GM19035 (cell line): Measurements from ENCODE around the gene BPIFB3.

Source experiments
- ATAC-seq: cut with Tn5 transposase; IDR thresholded peaks from one replicate; pipeline ENCODE4 v1.9.1; 2021; ENCODE audit not compliant: unreplicated experiment

The BPIFB3 gene

DNA sequence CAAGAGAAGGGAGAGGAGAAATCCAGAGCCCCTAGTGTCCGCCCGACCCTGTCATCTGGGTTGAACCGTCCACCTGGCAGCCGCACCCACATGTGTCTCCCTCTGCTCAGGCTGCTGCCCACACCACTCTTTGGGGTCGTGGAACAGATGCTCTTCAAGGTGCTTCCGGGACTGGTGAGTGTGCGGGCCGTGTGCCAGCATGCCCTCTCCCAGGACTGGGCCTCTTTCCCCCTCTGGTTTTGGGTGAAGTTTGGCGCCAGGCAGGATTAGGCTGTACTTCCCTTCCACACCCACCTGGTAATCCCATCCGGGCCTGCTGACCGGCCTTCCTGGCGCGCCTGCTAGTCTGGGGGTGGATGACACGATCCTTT lies 7.9 kb downstream of the BPIFB3 start:
- ATAC-seq: no peak

DNA sequence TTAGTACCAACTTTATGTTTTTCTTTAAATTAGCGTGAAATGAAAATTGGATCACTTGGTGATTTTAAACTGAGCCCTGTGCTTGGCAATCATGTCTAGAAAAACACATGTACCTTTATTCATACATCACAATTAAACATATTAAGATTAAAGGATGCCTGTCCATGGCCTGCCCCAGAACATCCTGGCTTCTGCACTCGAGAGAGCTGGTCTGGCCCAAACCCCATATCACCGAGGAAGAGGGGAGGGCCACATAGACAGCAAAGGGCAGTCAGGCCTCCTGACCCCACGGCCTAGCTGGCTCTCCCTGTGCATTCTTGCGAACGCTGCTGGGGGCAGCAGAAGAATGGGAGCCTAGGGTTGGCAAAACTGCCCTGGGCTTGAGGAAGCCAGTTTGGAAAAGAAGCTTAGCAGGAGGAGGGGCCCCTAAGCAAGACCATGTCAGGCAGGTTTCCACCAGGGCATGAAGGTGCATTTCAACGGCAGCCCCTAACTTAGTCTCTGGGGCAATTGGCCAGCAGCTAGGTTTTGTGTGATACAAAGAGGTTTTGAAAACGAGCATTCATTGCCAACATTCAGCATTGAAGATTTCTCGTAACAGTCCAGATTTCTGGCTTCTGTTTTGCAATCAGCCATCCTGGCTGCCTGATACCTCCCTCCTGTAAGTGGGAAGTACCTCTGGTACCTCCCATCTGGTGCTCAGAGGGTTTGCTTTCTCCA lies 8.6 kb downstream of the BPIFB3 start:
- ATAC-seq: no peak

DNA sequence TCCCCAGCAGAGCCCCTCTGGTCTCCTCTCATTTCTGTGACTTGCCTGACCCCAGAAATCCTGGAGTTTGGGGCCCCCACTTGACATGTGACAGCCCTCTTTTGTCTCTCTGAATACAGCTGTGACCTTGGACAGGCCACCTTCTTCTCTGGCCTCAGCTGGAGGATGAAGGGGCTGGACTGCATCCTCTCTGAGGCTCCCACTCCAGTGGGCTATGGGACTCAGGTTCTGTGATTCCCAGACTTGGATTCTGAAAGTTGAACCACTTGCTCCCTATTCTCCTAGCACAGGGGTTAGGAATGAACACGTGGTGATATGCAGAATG lies 9.1 kb downstream of the BPIFB3 start:
- no peak for ATAC-seq

DNA sequence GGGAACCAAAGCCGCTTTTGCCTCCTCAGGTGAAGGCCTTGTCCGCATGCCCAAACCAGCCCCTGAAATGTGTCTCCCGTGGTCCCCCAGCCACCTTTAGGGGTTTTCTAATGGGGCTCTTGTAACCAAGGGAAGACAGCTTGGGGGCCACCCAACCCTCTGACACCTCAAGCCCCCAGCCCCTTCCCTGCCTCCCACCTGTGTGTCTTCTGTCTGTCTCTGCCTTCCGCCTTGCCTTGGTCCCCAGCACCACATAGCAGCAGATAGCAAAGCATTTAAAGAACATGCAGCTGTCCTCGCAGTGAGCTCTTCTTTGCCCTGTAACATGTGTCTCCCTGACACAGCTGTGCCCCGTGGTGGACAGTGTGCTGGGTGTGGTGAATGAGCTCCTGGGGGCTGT lies 9.6 kb downstream of the BPIFB3 start:
- ATAC-seq: no peak

DNA sequence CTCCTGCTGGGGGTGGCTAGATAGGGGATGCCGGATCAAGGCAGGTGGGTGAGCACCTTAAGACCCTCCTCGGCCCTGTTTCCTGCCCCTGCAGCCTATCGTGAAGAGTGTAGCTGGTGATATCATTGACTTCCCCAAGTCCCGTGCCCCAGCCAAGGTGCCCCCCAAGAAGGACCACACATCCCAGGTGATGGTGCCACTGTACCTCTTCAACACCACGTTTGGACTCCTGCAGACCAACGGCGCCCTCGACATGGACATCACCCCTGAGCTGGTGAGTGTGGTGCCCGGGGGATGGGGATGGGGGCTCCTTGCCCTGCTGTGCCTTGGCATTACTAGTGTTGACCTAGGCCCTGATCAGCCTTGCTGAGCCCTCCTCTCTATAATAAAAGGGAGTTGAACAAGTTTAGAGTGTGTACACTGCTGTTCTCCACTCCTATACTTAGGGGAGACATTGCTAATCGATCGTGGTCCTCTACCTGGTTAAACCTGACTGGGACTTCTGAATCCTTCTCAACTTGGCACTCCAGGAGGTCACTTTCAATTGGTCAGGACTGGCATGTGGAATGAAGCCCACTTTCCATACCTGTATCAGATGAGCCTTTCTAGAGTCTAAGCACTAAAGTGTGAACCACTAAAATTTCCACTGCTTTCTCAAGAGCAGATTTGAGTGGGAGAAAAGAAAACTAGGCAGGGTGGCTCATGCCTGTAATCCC lies 11.0 kb downstream of the BPIFB3 start:
- no peak for ATAC-seq

DNA sequence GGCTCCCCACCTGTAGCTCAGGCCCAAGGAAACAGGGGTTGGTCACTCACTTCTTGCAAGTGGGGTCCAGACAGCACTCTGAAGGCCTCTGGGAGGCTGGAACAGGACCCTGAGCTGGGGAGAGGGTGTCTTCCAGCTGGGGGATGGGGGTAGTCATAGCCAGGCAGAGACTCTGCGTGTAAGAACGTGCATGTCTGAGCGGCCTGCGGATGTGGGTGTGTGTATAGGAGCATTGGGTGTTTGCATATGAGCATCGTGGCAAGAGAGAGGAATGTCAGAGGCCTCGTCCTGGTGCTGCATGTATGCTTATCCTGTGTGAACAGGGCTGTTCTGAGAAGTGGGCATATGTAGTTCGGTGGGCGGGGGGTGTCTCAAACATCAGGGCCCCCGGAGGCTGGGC lies 12.1 kb downstream of the BPIFB3 start:
- ATAC-seq: no peak

DNA sequence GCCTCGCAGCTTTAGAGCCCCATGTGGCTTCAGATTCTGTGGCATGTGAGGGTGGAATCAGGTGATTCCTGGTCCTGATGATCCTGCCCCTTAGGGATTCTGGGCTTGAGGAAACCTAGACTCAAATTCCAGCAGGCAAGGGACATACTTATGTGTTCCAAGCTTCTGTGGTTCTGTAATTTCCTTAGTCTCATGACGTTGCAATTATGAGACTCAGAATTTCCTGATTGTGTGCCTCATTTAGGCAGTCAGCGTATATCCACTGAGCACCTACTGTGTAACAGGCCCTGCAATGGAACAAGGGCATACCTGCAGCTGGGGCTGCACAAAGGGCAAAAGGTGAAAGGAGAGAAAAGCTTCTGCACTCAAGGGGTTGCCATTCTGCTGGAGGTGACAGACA lies 14.1 kb downstream of the BPIFB3 start:
- no peak for ATAC-seq

DNA sequence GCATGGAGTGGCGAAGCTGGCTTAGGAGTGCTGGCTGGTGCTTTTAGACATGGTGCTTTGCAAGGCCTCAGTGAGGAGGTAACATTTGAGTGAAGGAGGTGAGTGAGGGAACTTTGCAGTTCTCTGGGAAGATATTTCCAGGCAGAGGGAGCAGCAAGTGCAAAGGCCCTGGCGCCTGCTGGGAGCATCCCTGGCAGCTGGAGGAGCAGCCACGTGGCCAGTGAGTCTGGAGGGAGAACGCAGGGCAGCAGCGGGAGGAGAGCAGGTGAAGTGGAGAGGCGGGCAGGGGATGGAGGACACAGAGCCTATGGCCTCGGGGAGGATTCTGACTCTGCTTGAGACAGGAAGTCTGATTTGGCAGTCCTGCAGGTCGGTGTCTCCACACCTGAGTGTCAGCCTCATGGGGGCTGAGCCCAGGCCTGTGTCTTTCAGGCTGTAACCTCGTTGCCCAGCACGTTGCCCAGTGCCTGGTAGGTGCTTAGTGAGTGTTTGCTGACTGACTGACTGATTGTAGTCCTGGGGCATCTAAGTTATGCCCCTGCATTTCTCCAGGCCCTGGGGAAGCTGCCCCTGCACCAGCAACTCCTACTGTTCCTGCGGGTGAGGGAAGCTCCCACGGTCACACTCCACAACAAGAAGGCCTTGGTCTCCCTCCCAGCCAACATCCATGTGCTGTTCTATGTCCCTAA lies 14.7 kb downstream of the BPIFB3 start:
- no peak for ATAC-seq

DNA sequence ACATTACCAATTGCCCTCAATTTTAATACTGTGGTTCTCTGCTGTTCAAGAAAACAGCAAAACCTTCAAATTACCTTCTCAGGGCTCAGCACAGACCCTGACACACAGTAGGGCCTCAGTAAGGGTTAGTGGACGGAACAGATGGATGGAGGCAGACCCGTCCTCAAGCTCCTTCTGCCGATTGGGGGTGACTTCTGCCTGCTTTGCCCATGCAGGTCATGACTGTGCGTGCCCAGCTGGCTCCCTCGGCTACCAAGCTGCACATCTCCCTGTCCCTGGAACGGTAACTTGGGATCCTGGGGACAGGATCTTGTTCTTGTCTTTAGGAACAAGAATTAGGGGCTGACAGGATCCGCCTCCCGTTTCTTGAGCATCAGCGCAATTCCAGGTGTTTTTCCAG lies 16.0 kb downstream of the BPIFB3 start:
- no peak for ATAC-seq

DNA sequence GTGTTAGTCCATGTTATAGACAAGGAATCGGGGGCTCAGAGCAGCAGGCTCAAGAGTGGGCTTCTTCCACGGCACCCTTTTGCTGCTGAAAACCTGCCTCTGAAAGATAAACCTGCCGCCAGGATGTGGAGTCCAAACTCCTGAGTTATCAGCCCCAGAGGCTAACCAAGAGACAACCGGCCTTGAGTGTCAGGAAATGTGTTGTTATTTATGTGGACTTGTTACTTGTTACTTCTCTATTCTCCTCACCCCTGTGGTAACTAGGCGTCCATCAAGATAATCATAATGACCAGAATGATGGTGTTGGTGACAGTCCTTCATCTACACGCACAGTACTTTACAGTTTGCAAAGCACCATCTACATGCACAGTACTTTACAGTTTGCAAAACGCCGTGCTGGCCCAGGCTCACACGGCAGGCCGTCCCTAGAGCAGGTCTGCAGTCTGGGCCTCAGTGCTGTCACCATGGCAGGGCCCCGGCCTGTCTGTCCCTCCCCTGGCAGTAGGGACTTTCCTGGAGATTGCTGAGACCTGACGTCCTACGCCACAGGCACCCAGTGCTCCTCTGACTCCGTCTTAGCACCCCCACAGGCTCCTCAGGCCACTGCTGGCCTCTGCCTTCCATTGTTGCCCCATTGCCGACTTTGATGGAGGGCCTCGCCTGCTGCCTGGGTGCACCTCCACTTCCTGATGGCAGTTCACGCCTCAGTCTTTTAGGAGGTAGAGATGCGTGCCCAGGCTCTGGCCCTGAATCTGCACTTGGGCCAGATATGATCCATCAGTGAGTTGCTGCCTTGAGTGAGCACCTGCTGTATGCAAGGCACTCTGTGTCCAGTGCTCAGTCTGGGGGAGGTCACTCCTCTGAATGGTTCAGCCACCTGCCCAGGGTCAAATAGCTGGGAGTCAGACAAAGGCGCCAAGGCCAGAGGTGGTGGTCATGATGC lies 16.7 kb downstream of the BPIFB3 start:
- ATAC-seq: no peak

DNA sequence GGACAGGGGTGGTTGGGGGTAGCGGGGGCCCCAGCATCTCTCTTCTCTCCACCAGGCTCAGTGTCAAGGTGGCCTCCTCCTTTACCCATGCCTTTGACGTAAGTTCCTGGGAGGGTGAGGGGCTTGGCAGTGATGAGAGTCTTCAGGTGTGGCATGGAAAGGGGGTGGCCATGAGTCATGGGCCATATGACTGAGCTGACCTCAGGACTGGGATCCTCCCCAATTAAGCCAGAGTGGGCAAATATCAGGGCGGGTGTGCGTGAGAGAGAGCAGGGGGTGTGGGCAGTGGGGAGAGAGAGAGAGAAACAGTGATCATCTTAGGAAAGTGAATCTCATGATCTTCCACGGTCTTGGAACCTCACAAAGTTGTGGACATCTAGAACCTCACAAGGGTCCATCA lies 17.5 kb downstream of the BPIFB3 start:
- no peak for ATAC-seq

DNA sequence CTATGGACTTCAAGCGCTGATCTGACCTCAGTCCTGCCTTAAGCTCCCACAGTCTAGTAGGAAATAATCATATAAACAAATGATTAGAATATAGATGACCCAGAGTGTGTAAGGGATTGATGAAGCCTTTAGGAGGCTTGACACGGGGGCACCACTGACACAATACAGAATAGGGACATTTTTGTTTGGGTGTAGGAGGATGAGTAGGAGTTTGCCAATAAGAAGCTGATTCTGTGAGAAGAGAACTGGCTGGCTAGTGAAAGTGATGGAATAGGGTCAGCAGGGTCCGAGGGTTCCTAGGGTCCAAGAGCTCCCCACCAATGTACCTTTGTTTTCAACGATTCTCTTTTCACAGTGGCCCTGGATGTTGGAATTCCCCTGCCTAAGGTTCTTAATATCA lies 18.7 kb downstream of the BPIFB3 start:
- no peak for ATAC-seq

DNA sequence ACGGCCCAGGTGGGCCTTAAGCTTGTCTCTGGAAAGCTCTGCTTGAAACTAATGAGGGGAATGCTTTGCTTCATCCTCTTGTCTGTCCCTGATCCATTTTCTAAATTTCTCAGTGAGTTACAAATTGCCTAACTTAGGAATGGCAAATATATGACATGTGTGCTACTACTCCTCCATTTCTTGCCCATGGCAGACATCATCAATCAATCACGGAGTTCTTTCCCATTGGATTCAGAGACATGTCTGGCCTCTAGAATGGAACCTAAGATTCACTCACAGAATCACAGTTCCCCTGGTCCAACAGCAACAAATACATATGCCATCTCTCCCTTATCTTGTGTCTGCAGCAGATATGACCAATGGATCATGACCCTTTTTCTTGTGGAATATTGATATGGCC lies 19.1 kb downstream of the BPIFB3 start:
- no peak for ATAC-seq

DNA sequence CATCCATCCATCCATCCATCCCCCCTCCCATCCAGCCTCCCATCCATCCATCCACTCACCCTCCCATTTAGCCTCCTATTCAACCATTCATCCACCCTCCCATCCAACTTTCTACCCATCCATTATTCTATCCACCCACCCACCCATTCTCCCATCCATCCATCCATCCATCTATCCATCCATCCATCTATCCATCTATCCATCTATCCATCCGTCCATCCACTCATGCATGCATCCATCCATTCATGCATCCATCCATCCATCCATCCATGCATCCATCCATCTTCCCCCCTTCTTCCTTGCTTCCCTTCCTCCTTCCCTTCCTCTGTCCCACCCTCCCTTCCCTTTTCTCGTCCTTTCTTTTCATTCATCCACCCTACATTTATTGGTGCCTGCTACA lies 21.0 kb downstream of the BPIFB3 start:
- ATAC-seq: no peak

DNA sequence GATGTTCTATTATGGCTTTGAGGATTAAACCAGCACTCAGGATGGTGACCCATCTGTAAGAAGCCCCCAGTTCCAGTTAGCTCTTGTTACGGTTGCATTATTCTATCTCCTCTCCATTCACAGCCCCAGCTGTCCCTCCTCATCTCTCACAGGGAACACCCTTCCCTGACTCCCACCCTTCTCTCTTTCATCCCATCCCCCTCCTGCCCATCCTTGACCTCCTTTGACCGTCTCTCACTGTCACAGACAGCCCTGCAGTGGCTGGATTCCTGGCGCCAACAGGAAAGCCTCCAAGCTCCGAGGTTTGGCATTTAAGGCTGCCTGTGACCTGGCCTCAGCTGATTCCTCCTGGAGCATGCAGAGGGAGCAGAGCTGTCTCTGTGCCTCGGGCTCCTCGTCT lies 21.6 kb downstream of the BPIFB3 start:
- ATAC-seq: no peak

DNA sequence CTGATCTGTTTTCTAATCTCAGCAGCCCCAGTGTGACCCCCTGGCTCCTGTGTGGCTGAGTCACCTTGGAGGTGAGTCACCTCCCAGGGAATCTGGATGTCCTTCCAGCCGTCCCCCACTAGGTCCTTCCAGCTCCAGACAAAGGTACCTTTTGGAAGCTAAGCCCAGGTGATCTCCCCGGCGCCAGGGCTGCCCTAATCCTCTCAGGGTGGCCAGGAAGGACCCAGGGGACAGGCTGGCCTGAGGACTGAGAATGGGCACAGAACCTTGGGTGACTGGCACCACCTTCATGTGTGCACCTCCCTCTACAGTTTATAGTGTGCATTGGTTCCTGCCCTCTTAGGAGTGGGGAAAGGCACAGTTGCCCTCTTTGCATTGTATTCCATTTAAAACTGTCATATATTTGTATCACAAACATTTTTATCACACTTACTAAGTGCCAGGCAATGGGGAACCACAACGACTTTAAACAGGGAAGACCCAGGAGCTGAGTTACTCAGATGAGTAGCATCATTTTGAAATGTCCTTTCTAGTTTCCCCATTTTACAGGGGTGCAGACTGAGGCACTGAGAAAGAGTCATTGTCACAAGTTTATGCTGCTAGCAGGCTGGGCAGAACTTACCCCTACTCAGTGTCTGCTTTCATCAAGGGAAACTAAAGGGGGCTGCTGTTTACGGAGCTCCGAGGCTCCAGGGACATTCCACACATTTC lies 23.1 kb downstream of the BPIFB3 start:
- no peak for ATAC-seq

DNA sequence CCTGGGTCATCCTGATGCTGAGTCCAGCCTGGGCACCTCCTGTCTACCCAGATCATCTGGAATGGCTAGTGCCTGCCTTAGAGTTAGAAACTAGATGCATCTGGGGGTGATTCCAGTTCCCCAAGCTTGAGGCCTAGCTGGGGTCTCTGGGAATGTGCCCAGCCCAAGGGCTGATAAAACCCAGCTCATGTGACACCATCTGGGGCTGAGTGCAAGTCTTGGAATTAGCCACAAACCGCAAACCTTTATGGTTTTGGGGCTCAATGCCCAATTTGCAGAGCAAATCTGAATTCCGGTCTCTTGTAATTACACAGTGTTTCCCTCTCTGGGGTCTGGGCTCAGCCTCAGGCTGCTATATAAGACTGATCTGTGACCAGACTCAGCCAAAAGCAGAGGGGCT lies 25.6 kb downstream of the BPIFB3 start, which contains the start of gene BPIFB4:
TSS of gene BPIFB4 (plus strand) at position 385 of the 400 bp plus-strand sequence. CDS start 1,884 bp downstream, outside the sequence.
- no peak for ATAC-seq

DNA sequence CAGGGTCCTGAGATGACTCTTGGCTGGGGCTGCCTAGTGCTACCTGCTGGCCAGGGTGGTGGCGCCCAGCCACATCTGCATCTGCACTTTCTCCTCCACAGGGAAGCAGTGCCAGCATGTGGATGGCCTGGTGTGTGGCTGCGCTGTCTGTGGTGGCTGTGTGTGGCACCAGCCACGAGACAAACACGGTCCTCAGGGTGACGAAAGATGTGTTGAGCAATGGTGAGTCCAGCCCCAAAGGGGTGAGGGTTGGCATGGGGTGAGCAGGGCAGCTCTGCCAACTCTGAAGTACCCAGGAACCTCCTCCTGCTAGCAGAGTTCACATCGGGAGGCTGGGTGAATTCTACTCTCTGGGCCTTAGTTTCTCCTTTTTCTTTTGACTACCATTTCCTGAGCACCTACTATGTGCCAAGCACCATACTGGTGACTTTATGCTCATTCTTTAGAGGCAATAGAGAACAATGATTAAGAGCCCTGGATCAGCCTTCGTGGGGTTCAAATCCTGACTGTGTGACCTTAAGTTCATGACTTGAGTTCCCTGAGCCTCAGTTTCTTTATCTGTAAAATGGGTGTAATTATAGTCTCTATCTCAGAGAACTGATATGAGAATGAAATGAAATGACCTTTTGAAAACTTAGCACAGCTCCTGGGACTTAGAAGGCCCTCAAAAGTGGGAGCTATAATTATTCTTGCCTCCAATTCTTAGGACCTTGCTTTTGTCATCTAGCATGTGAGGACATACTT lies 27.9 kb downstream of the BPIFB3 start:
- ATAC-seq: no peak

DNA sequence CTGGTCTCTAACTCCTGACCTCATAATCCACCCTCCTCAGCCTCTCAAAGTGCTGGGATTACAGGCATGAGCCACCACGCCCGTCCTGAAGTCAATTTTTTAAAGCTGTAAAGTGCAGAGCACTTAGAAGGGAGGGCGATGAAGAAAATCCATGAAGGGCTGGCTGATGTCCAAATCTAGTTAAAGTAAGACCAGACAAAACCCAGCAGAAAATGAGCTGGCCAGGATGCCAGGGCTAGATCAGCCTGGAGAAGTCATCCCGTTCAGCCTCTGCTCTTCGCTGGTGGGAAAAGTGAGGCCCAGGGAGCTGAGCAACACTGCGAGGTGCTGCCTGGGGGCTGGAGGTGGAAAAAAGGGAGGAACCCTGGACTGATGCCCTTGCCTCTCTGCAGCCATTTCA lies 28.8 kb downstream of the BPIFB3 start:
- ATAC-seq: no peak
